GM12873 (cell line): Measurements from ENCODE around the gene TMEM256.

Experiments
- CTCF ChIP-seq: IDR thresholded peaks from 2 replicates; pipeline ENCODE4 v1.5.1; 2012; ENCODE audit warnings: low read depth, mild to moderate bottlenecking, moderate library complexity, low read length, control low read depth; ENCODE audit not compliant: insufficient read depth; ENCODE audit errors: missing control alignments

The TMEM256 gene

GRCh38 chr17:7393613-7394451 lies 10.1 kb downstream of the TMEM256 start:
- TF ChIP-seq CTCF = no peak

- TF ChIP-seq CTCF = no peak
These were observed 10.9 kb downstream of the TMEM256 start for GRCh38 chr17:7392696-7393612.

- no peak for TF ChIP-seq CTCF
These were observed 12.6 kb downstream of the TMEM256 start for GRCh38 chr17:7391307-7391706.

GRCh38 chr17:7389924-7390910 lies 13.7 kb downstream of the TMEM256 start:
- no peak for TF ChIP-seq CTCF

GRCh38 chr17:7388856-7389255 lies 15.0 kb downstream of the TMEM256 start:
- TF ChIP-seq CTCF = no peak

GRCh38 chr17:7384489-7385081 lies 19.3 kb downstream of the TMEM256 start:
- TF ChIP-seq CTCF = no peak
